Measurements from ENCODE around the gene EYA2.

GRCh38 chr20:46850416-46850815 is 44.2 kb upstream of the EYA2 start:
- no peak for TF ChIP-seq CTCF (IDR thresholded peaks at IDR 0.05)
- no peak for TF ChIP-seq POLR2A (IDR thresholded peaks at IDR 0.05)
- TF ChIP-seq POLR2AphosphoS5 (IDR thresholded peaks at IDR 0.05): no peak

All from breast epithelium (tissue), 3 donors.